GM18858 (cell line): Measurements from ENCODE around the gene ACOT12.

ENCODE experiments used
- ATAC-seq: cut with Tn5 transposase; IDR thresholded peaks from one replicate; pipeline ENCODE4 v1.9.1; 2021; ENCODE audit not compliant: unreplicated experiment

ACOT12 gene

GRCh38 chr5:81401266-81401665, 7.3 kb upstream of the ACOT12 start:
- ATAC-seq = no peak

- ATAC-seq = no peak
Observed at GRCh38 chr5:81400375-81400774, 6.4 kb upstream of the ACOT12 start.

GRCh38 chr5:81398741-81399140, 4.8 kb upstream of the ACOT12 start:
- ATAC-seq = no peak

GRCh38 chr5:81397176-81397575, 3.2 kb upstream of the ACOT12 start:
- no peak for ATAC-seq

- ATAC-seq = no peak
Observed at GRCh38 chr5:81395262-81395661, 1.3 kb upstream of the ACOT12 start.

GRCh38 chr5:81393430-81393782, 528 bp downstream of the ACOT12 start:
- ATAC-seq = no peak

GRCh38 chr5:81389025-81389424, 4.9 kb downstream of the ACOT12 start:
- no peak for ATAC-seq

- no peak for ATAC-seq
Observed at GRCh38 chr5:81388169-81388568, 5.8 kb downstream of the ACOT12 start.

- ATAC-seq = no peak
Observed at GRCh38 chr5:81383867-81384266, 10.1 kb downstream of the ACOT12 start.

GRCh38 chr5:81371354-81371876, 22.5 kb downstream of the ACOT12 start:
- no peak for ATAC-seq

- ATAC-seq = no peak
Observed at GRCh38 chr5:81370912-81371311, 23.0 kb downstream of the ACOT12 start.

GRCh38 chr5:81365541-81365940, 28.4 kb downstream of the ACOT12 start:
- ATAC-seq = no peak

- no peak for ATAC-seq
Observed at GRCh38 chr5:81363093-81363871, 30.7 kb downstream of the ACOT12 start.

GRCh38 chr5:81361600-81361999, 32.3 kb downstream of the ACOT12 start:
- ATAC-seq = no peak

- no peak for ATAC-seq
Observed at GRCh38 chr5:81360640-81361039, 33.3 kb downstream of the ACOT12 start.

- ATAC-seq = no peak
Observed at GRCh38 chr5:81359881-81360280, 34.1 kb downstream of the ACOT12 start.

GRCh38 chr5:81359108-81359507, 34.8 kb downstream of the ACOT12 start:
- no peak for ATAC-seq

- ATAC-seq = no peak
Observed at GRCh38 chr5:81355291-81356251, 38.4 kb downstream of the ACOT12 start.

GRCh38 chr5:81354093-81354492, 39.8 kb downstream of the ACOT12 start:
- no peak for ATAC-seq

GRCh38 chr5:81353189-81353588, 40.7 kb downstream of the ACOT12 start:
- no peak for ATAC-seq

GRCh38 chr5:81350507-81350906, 43.4 kb downstream of the ACOT12 start:
- no peak for ATAC-seq

- ATAC-seq = no peak
Observed at GRCh38 chr5:81349161-81349560, 44.8 kb downstream of the ACOT12 start.
